Transverse colon (tissue), 4 donors: ENCODE data around the gene POTEJ. TPM values are rescaled to one million over a fixed set of nuclear protein-coding genes. Genes with fewer than 3 reads are reported as not detected.
"Not testable (repeated sequence)": the region's sequence is repeated elsewhere in the genome, so short reads cannot be mapped to it uniquely, and the experiment has no call there.

Experiments used
- DNase-seq: peaks from one replicate; pipeline ENCODE4 v3.0.0-alpha.2; 2019
- H3K27ac ChIP-seq, 4 donors: fragments of 200-600 bp; sonication (generic); 2 replicates each; pipeline ENCODE4 v1.5.1; 2016 to 2018; ENCODE audit warnings: inconsistent platforms in 4 of 4
- H3K27me3 ChIP-seq: fragments of 200-600 bp; sonication (generic); 2 replicates; pipeline ENCODE4 v1.5.1; 2017; ENCODE audit warnings: inconsistent platforms
- H3K36me3 ChIP-seq, 4 donors: fragments of 200-600 bp; sonication (generic); 2 replicates each; pipeline ENCODE4 v1.5.1; 2017 to 2019; ENCODE audit warnings: inconsistent platforms in 4 of 4
- H3K4me1 ChIP-seq, 4 donors: fragments of 200-600 bp; sonication (generic); 2 replicates each; pipeline ENCODE4 v1.5.1; 2017 to 2020; ENCODE audit warnings: inconsistent platforms in 4 of 4
- H3K4me3 ChIP-seq, 4 donors: fragments of 200-600 bp; sonication (generic); 1 replicate in 1 of 4; 2 replicates in 3 of 4; pipeline versions ENCODE4 v1.5.1 to v1.6.1; 2017 to 2019; ENCODE audit warnings: inconsistent platforms in 4 of 4
- H3K9me3 ChIP-seq, 2 donors: fragments of 200-600 bp; sonication (generic); 2 replicates each; pipeline ENCODE4 v1.5.1; 2017 to 2019; ENCODE audit warnings: inconsistent platforms in 2 of 2
- WGBS, 2 donors: methylation state at CpG; one replicate each; pipeline ENCODE4 v1.1.5; 2018; ENCODE audit warnings: low coverage in 1 of 2; 5-methylcytosine and 5-hydroxymethylcytosine counted together
- in situ Hi-C, 4 donors: fragments of 200-750 bp; cut with MboI; loops; one replicate each; pipeline versions ENCODE4 v1.15.0 to v1.15.1; 2017; ENCODE audit warnings: low sequenced_read_pairs in 3 of 4, low pct_ligation_motif_present in 1 of 4, low pct_unique_long_range_greater_than_20kb in 1 of 4
- intact Hi-C: fragments of 100-400 bp; cut with DNase I; formaldehyde crosslinking; loops from one replicate; pipeline ENCODE4 v1.15.1; 2023; ENCODE audit warnings: low total_unique reads
- total RNA-seq, 4 donors: library from RNA; depleted of rRNA; stranded (reverse); fragments of >200 nt; gene quantifications; one replicate each; pipeline ENCODE4 v1.1.0, GENCODE V29; 2016

POTEJ gene
- under 1 TPM in 1 of 4 donors, not detected in 3; 0.60 TPM for total RNA-seq

- DNase-seq, H3K4me1 ChIP-seq, H3K36me3 ChIP-seq, H3K4me3 ChIP-seq, in situ Hi-C loops, H3K27ac ChIP-seq, H3K9me3 ChIP-seq, intact Hi-C loops, H3K27me3 ChIP-seq: not testable (repeated sequence)
- no CpG with 5 or more reads among the region's 13 CpGs for WGBS, 2 donors
Measured at GRCh38 chr2:130611140-130611539, at the start of gene POTEJ. Gene POTEJ, plus strand, starts transcription at chr2:130611440. Its CDS starts 93 bp downstream, at chr2:130611533.

GRCh38 chr2:130566165-130566564, 45.1 kb upstream of the POTEJ start:
- H3K4me3 ChIP-seq, in situ Hi-C loops, H3K9me3 ChIP-seq, intact Hi-C loops, H3K4me1 ChIP-seq, H3K27ac ChIP-seq, H3K36me3 ChIP-seq, H3K27me3 ChIP-seq, DNase-seq: not testable (repeated sequence)
- no CpG with 5 or more reads among the region's 4 CpGs for WGBS, 2 donors

- in situ Hi-C loops, intact Hi-C loops: not testable (repeated sequence)
Measured at GRCh38 chr2:130571929-130572328, 39.3 kb upstream of the POTEJ start.

DNA sequence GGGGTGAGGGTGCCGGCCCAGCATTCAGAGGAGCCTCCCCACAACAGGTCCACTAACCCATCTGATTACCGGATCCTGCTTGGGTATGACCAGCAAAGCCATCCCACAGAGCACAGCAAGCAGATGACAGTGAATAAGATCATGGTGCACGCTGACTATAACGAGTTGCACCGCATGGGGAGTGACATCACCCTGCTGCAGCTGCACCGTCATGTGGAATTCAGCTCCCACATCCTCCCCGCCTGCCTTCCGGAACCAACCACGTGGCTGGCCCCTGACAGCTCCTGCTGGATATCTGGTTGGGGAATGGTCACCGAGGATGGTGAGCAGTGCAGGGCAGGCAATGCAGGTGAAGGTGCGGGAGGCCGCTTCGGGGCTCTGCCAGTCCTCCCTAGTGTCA, 37.0 kb upstream of the POTEJ start:
- intact Hi-C loops, in situ Hi-C loops, DNase-seq, H3K4me1 ChIP-seq, H3K36me3 ChIP-seq, H3K27ac ChIP-seq, H3K27me3 ChIP-seq, H3K9me3 ChIP-seq, H3K4me3 ChIP-seq: not testable (repeated sequence)
- WGBS, 2 donors = 75% methylated on average over 4 of the region's 13 CpGs; no CpG with 5 or more reads in 1 of the 2 donors

More at GRCh38 chr2:130571929-130572328, 39.3 kb upstream of the POTEJ start:
- H3K27me3 ChIP-seq, H3K4me1 ChIP-seq, H3K36me3 ChIP-seq, H3K27ac ChIP-seq, H3K4me3 ChIP-seq, DNase-seq, H3K9me3 ChIP-seq: not testable (repeated sequence)
- WGBS, 2 donors = no CpG with 5 or more reads among the region's 3 CpGs

GRCh38 chr2:130576209-130576784, 34.9 kb upstream of the POTEJ start:
- in situ Hi-C loops, intact Hi-C loops, H3K9me3 ChIP-seq, H3K27ac ChIP-seq, H3K4me3 ChIP-seq, H3K36me3 ChIP-seq, DNase-seq, H3K27me3 ChIP-seq, H3K4me1 ChIP-seq: not testable (repeated sequence)
- WGBS, 2 donors = no CpG with 5 or more reads among the region's 8 CpGs

DNA sequence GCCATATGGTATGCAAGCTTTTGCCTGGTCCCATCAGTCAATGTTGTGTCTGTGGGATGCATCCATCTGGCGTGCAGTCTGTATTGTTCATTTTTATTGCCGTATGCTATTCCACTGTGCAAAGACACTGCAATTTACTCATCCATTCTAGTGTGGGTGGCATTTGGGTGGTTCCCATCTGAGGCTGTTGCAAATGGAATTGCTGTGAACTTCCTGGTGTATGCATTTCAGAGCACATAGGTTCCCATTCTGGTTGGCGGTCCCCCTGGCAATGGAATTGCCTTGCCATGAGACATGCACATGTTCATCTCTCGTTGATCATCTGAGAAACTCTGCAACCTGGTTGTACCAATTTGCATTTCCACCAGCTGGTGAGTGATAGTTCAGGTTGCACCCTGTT, 33.7 kb upstream of the POTEJ start:
- in situ Hi-C loops, intact Hi-C loops, H3K9me3 ChIP-seq, DNase-seq, H3K36me3 ChIP-seq, H3K27me3 ChIP-seq, H3K4me3 ChIP-seq, H3K4me1 ChIP-seq, H3K27ac ChIP-seq: not testable (repeated sequence)
- no CpG with 5 or more reads among the region's 4 CpGs for WGBS, 2 donors

DNA sequence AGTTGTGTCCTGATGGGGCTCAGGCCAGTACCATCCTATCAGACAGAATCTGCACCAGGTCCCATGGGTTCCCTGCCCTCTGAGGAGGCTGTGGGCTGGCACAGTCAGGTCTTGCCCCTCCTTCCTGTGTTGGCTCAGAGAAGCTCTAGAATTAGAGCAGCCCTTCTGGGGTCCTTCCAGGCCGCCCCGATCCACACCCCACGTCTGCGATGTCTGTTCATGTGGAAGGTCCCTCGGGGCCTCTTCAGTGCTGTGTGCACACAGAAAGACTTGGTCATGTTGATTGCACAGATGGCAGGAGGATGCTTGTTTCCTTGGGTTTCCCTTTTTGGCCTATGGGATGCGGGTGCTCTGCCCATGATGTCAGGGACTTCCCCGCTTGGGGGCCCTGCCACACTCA, 32.1 kb upstream of the POTEJ start:
- H3K36me3 ChIP-seq, H3K27me3 ChIP-seq, DNase-seq, H3K9me3 ChIP-seq, H3K27ac ChIP-seq, in situ Hi-C loops, H3K4me1 ChIP-seq, intact Hi-C loops, H3K4me3 ChIP-seq: not testable (repeated sequence)
- 84% methylated on average over 5 of the region's 7 CpGs; no CpG with 5 or more reads in 1 of the 2 donors for WGBS, 2 donors

DNA sequence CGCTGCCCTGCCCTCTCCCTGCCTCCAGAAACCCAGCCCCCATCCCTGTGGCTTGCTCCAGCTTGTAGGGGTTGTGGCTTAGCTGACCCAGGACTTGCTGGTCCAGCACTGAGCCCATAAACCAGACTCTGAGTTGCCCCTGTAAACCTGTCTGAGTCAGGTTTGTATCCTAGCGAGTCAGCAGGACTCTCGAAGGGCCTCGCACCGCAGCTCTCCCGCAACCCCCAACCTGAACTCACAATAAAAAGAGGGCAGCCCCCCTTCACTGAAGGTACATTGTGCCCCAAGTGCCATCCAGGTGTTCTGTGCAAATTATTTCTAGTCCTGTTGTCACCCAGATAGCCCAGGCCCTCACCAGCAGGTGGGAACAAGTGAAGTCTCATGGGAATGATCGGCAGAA, 29.7 kb upstream of the POTEJ start:
- H3K4me3 ChIP-seq, in situ Hi-C loops, H3K9me3 ChIP-seq, H3K27ac ChIP-seq, H3K4me1 ChIP-seq, H3K27me3 ChIP-seq, H3K36me3 ChIP-seq, DNase-seq, intact Hi-C loops: not testable (repeated sequence)
- WGBS, 2 donors = no CpG with 5 or more reads among the region's 7 CpGs

DNA sequence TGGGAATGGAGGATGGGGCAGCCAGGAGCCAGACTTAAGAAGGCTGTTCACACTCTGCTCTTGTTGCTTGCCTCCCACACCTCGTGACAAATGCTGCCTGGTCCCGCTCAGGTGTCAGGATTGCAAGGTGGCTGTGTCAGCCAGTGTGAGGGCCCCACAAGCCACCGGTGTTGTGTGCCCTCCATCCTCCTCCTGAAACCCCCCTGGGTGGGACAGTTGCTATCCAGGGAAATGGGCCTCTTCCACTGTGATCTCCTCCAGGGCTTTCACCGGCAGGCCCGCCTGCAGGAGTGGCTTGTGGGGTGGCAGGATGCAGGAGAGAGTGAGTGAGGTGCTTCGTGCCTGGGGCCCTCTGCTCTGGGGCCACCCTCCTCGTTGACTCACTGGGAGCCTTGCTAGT, 28.3 kb upstream of the POTEJ start:
- DNase-seq, in situ Hi-C loops, H3K9me3 ChIP-seq, H3K27me3 ChIP-seq, H3K36me3 ChIP-seq, intact Hi-C loops, H3K4me3 ChIP-seq, H3K4me1 ChIP-seq, H3K27ac ChIP-seq: not testable (repeated sequence)
- WGBS, 2 donors = 85% methylated on average over 3 of the region's 7 CpGs; no CpG with 5 or more reads in 1 of the 2 donors

- H3K36me3 ChIP-seq, H3K9me3 ChIP-seq, intact Hi-C loops, H3K4me3 ChIP-seq, H3K27ac ChIP-seq, in situ Hi-C loops, H3K27me3 ChIP-seq, H3K4me1 ChIP-seq: not testable (repeated sequence)
- WGBS, 2 donors = 30 to 46% methylated on average over 2 to 5 of the region's 7 CpGs
- peak; percentile 13 for DNase-seq
Measured at GRCh38 chr2:130583582-130583981, 27.7 kb upstream of the POTEJ start.

DNA sequence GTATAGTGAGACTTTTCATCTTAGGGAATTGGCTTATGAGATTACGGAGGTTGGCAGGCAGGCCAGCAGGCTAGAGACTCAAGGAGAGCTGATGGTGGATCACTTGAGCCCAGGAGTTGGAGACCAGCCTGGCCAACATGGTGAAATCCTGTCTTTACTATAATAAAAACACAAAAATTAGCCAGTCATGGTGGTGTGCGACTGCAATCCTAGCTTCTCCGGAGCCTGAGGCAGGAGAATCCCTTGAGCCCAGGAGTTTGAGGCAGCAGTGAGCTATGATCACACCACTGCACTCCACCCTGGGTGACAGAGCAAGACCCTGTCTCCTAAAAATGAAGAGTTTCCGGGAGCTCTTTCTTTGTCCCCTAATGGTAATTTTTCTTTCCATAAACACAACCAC, 26.5 kb upstream of the POTEJ start:
- 100% methylated on average over 2 of the region's 4 CpGs; no CpG with 5 or more reads in 1 of the 2 donors for WGBS, 2 donors
- H3K4me3 ChIP-seq, H3K27me3 ChIP-seq, H3K27ac ChIP-seq, H3K36me3 ChIP-seq, in situ Hi-C loops, intact Hi-C loops, H3K9me3 ChIP-seq, DNase-seq, H3K4me1 ChIP-seq: not testable (repeated sequence)
